Stimulated activated CD4-positive, alpha-beta T cell treated with anti-CD3 and anti-CD28 coated beads, Interleukin-4, amount 100 ng/mL, for 48 hours (primary cell): Measurements from ENCODE around the gene CBLIF.
"Not testable (repeated sequence)": the region's sequence is repeated elsewhere in the genome, so short reads cannot be mapped to it uniquely, and the experiment has no call there.

ENCODE experiments used
- DNase-seq, 2 donors: peaks; one replicate each; pipeline ENCODE4 v3.0.0-alpha.2; 2020; ENCODE audit warnings: low read depth in 2 of 2

Gene CBLIF

DNA sequence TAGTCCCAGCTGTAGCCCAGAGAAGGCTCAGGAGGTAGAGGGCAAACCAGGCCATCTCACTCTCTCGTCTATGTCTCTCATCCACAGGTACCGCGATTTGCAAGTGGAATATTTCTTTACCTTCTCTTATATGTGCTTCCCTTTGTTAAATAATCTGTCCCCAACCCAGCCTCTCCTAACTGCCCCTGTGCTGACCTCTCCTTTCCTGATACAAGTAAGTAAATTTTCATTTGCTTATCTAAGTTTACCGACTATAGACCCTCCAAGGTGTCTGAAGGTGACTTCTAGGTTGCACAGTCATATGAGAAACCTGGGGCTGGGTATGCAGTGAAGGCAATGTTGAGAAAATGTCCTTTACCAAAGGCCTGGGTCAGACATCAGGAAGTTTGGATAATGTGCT, at the start of gene CBLIF:
Gene CBLIF (minus strand): TSS at position 101 of the 400 bp plus-strand sequence. CDS start 46 bp downstream, at position 55.
- DNase-seq = no peak

DNA sequence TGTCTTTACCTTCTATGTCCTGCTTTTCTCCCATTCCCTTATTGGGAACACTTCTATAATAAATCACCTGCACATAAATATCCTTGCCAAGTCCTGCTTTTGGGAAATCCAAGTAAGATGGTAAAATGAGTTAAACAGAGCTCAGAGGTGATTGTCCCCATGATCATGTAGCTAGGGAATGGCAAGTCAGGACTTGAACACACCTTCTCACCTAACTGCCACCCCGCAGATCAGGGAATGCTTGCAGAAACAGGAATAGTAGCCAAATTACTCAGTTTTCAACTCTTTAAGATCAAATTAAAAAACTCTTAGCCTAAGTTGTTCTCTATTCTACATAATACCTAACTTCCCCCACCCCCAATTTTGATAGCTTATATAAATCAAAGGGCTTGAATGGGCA, 49.3 kb upstream of the CBLIF start:
- no peak for DNase-seq

DNA sequence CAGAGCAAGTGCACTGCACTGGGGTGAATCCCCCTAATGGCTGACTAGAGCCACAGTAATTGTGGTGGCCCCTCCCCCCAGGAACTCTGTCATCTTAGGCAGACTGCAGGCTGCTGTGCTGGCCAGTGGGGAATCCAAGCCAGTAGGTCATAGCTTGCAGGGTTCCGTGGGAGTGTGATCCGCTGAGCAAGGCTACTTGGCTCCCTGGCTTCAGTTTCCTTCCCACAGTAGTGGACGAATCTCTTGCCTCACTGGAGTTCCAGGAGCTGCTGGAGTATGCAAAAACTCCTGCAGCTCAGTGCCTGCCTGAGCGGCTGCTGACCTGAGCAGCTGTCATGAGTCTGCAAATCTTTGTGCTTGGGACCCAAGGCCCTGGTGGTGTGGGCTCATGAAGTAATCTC, 46.5 kb upstream of the CBLIF start:
- DNase-seq = no peak

DNA sequence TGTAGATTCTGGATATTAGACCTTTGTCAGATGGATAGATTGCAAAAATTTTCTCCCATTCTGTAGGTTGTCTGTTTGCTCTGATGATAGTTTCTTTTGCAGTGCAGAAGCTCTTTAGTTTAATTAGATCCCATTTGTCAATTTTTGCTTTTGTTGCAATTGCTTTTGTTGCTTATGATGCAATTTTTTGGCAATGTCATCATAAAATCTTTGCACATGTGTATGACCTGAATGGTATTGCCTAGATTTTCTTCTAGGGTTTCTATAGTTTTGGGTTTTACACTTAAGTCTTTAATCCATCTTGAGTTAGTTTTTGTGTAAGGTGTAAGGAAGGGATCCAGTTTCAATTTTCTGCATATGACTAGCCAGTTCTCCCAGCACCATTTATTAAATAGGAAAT, 41.9 kb upstream of the CBLIF start:
- DNase-seq = not testable (repeated sequence)

DNA sequence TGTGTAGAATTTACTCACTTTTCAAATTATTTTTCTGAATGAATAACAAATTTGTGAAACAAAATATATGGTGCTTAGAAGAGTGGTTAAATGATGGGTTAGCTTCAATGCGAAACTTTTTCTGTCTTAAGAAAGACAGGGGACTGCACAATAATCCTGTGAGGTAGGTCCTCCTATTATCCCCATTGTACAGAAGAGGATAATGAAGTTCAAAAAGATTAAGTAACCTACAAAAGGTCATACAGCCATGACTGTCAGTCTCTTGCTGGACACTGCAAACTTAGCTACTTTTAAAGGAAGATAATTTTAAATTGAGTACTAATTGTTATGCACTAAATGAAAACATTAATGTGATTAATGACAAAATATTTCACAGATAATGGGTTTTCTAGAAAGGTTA, 38.3 kb upstream of the CBLIF start:
- no peak for DNase-seq

DNA sequence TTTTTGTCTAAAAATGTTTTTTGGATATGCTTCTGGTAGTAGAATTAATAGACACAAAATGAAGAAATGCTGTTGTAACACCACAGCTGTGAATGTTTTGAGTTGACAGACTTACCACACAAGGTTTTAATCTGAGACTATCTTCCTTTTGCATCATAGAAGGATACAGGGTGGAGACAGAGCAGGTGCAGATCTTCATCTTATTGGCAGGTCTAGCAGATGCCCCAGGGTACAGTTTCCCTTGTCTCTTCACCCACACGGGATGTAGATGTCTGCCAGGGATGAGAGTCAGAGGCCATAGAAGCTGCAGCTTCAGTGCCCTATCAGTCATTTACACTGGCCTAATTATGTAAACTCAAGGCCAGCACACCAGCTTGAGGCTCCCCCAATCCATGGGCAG, 34.3 kb upstream of the CBLIF start:
- no peak for DNase-seq

DNA sequence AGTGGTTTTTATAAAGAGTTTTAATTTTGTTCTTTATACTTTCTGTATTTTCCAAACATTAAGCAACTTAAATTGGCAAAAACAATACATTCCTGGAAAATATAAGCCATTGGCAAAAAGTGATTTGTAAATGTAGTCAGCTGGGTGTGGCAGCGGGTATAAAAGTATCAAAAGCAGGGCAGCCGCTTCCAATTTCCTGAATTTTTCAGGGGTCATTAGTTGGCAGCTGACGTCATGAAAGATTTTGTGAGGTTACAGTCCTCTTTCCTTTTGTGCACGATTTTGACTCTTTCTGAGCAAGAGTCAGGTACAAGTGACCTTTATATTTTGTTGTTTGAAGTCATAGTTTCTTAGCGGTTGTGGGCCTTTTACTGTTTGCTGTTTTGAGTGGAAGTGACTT, 33.3 kb upstream of the CBLIF start, which contains the start of gene OOSP3:
Gene OOSP3 (plus strand): TSS at position 208 of the 400 bp plus-strand sequence. CDS start 27 bp downstream, at position 235.
- DNase-seq = no peak

DNA sequence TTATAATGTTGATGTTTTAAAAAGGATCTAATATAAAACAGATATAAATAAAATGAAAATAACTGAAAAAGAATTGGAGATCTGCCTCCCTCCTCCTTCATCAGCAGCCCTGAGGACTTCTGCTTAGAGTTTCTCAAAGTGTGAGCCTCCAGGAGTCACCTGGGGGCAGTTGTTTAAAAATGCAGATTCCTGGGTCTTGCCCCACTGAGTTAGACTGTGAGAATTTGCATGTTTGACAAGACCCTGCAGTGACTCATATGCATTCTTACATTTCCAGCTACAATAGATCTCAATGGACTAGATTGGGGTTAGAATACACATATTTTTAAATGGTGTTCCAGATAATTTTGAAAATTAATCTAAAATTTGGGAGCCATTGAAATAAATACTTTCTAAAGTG, 32.5 kb upstream of the CBLIF start:
- no peak for DNase-seq

DNA sequence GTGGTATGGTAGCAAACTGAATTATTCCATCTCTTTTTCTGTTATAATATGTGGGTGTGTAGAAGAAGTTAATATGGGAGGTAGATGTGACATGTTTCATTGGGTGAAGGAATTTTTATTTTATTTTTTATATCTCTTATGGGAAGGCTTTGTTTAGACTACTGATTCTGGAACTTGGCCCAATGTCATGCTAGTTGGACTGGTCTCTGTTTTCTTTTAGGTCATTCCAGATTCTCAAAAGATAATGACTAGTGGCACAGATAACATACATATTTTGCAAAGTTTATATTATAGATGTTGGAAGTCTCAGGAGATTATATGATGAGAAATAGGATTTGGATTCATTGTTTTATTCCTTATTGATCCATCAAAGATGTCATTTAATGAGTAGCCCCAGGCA, 32.0 kb upstream of the CBLIF start:
- DNase-seq = no peak

DNA sequence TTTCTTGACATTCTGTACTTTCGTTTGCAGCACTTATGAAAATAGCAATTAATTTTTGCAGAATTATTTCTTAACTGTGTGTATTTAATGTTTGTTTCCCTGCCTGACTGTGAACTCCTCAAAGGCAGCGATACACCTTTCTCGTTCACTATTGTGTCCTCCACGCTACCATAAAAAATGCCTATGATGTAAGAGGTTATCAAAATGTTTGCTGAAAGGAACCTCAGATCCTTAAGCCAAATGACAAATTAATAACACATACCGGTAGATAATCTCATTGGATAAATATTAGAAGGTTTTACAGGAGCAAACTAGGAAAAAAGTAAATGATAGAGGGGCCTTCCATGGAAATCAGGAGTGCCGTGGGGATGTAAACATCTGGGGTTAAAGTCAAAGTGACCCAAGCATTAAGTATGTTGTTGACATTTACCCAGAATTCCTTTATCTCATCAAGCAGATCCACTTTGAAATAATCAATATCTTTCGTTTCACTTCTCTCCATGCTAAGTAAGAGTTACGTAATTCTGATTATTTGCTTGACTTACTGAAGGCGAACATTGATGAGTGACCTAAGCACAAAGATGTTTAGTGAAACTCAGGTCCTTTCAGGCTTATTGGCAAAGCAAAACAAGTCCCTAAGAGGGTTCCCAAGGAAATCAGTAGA, 30.7 kb upstream of the CBLIF start:
- no peak for DNase-seq

DNA sequence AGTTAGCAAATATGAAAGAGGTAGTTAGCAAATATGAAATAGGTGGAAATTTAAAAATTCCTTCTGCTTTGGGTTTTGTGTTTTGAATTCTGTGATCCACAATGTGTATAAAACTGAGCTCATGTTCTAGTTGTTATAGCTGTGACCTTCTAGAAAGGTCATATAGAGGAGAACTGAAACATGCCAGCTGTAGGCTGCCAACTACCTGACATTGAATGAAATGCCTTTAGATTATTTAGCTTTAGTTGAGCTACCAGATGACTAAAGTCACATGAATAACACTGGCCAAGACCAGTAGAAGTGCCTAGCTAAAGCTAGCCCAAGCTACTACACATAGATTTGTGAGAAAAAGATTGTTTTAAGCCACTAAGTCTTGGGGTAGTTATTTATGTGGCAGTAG, 26.8 kb upstream of the CBLIF start:
- no peak for DNase-seq

DNA sequence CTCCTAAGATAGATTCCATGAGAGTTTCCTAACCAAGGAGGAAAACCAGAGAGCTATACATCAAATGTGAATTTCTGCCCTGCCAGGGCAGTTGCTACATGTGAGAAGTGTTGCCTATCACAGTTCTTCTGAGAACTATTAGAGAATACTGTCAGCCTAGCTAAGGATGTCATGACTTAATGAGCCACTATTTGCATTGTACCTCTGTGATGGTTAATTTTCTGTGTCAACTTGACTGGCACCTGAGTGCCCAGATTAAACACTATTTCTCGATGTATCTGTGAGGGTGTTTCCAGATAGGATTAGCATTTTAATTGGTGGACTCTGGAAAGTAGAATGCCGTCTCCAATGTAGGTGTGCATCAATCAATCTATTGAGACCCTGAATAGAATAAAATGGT, 22.6 kb upstream of the CBLIF start:
- no peak for DNase-seq

DNA sequence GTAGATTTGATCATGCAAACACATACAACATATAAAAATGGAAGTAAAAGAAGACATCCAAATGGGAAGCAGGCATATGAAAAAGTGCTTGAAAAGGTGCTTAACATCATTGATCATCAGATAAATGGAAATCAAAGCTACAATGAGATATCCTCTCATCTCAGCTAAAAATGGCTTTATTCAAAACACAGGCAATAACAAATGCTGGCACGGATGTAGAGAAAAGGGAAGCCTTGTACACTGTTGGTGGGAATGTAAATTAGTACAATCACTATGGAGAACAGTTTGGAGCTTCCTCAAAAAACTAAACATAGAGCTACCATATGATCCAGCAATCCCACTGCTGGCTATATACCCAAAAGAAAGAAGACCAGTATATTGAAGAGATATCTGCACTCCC, 21.5 kb upstream of the CBLIF start:
- no peak for DNase-seq

DNA sequence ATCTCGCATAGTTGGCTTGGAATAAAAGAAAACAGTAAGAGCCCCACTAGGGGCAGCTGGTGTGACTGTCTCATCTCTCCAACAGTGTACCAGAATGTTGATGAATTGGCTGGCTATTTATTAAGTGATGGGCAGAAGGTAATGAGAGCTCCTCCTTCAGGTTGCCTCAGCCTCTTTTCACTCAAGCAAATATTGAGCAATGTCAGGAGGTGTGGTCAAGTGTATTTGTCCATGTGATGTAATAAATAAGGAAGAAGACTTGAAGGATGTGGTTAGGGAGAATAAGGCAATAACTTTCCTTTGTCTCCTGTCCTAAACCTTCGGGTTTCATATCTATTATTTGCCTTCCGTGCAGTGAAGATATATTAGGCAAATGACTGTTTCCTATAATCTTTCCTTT, 21.1 kb upstream of the CBLIF start, which contains the start of gene TCN1:
Gene TCN1 (minus strand): TSS at position 91 of the 400 bp plus-strand sequence. CDS start 17 bp downstream, at position 74.
- no peak for DNase-seq

DNA sequence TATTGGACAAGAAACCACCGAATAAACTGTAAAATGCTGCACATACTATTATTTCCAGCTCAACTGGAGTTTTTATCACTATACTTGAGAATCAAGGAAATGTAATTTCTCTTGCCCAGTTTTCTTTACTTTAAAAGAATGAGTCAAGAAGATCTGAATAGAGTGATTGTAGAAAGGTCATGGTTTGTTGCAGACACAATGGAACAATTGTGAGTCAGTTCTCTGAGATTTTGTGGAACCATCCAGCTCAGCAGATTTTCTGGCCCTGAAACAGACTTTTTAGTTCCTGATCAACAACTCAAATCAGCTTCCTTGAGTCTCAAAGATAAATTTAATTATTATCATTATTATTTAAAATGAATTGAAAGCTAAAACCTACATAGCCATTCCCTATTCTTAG, 19.7 kb upstream of the CBLIF start:
- no peak for DNase-seq

DNA sequence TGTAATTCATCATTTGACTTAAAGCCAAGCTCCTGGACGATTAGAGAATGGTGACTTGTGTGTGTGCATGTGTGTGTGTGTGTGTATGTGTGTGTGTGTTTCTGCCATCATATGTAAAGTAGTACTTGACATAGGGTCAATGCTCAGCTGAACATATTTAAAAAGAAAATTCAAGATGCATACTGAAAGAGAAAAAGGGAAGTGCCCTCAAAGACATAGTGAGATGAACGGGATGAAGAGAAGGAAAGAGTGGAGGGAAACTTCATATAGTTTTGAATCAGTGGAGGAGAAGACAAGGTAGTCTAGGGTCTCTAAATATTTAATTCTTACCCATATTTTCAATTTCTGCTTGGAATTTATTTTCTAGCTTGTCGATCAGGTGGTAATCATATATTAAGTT, 17.0 kb upstream of the CBLIF start:
- no peak for DNase-seq

DNA sequence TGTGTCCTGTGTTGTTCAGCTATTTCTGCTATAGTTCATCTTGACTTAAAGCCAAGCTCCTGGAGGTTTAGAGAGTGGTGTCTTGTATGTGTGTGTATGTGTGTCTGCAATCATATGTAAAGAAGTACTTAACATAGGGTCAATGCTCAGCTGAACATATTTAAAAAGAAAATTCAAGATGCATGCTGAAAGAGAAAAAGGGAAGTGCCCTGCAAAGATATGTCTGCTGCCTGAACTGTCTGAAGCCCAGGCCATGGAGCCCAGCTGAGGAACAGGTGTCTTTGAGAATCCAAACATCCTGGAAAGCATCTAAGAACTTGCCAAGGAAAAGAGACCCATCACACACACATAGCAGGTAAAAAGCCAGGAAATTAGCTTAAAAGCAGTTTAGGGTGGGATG, 14.4 kb upstream of the CBLIF start:
- no peak for DNase-seq

DNA sequence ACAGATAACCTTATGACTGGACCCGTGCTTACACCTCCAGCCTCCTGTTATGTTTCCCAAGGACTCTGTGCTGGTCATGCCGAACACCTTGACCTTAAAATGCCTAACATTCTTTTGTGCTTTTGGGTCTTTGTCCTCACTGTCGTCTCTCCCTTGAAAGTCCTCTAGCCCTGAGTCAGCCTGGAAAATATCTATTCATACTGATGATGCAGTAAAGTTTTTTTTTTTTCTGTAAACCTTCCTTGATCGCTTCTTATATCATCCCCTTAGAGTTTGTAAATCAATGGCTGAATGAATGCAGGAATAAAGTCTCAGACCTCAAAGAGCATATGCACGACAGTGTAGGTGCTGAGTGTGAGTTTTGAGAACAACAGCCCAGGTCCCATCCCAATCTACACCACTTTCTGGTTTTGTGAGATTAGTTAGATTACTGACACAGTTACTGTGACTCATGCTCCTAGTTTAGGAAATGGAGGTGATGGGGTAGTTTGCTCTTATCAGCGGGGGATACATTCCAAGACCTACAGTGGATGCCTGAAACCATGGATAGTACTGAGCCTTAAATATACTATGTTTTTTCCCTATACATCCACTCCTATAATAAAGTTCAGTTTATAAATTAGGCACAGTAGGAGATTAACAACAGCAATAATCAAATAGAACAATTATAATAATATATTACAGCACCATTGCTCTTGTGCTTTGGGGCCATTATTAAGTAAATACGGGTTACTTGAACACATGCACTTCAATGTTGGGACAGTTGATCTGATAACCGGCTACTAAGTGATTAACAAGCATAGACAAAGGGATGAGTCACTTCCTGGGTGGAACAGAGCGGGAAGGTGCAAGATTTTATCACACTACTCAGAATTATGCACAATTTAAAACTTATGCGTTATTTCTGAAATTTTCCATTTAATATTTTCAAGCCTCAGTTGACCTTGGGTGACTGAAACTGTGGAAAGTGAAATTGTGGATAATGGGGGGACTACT, 12.4 kb upstream of the CBLIF start:
- no peak for DNase-seq

DNA sequence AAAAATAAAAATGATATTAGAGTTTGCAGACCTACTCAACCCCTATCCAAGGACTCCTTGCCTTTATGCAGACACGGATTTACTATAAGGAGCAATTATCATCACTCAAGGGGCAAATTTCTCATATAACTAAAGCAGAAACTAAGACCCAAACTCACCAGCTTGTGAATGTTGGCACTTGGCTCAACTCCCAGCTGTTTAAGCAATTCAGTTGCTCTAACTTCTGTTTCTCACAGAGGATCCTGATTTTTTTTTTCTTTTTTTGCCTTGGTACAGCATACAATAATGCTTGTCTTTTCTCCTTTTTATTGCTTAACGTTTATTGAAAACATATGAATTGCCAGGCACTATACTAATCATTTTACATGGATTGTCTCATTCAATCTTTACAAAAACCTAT, 9.6 kb upstream of the CBLIF start:
- no peak for DNase-seq

DNA sequence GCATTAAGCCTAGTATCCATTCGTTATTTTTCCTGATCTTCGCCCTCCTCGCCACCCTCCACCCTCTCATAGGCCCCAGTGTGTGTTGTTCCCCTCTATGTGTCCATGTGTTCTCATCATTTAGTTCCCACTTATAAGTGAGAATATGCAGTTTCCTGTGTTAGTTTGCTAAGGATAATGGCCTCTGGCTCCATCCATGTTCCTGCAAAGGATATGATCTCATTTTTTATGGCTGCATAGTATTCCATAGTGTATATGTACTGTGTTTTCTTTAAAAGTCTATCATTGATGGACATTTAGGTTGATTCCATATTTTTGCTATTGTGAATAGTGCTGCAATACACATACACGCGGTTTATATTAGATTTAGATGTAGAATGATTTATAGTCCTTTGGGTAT, 6.1 kb upstream of the CBLIF start:
- not testable (repeated sequence) for DNase-seq

DNA sequence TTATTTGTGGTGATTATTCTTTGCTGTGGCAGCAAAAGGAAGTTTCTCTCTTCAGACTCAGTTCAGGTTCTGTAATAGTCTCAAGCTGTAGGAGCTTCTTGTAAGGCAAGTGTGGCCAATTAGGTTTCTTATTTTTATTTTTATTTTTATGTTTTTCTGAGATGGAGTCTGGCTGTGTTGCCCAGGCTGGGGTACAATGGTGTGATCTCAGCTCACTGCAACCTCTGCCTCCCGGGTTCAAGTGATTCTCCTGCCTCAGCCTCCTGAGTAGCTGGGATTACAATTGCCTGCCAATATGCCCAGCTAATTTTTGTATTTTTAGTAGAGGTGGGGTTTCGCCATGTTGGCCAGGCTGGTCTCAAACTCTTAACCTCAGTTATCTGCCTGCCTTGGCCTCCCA, 4.3 kb upstream of the CBLIF start:
- not testable (repeated sequence) for DNase-seq

DNA sequence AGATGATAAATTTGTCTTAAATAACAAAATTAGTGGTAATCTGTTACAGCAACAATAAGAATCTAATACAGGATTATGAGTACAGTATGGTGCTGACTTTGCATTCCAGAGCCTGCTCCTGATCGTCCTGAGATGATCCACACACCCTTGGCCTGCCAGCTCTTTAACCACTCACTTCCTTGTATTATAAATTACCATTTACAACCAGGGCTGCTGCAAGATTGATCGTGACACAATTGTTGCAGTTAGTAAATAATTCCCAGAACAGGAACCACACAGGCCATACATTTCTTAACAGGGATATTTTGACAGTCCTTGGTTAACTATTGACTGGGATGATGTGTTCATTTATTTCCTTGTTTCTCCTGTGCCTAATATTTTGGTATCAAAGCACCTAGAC, 3.8 kb upstream of the CBLIF start:
- DNase-seq = no peak

DNA sequence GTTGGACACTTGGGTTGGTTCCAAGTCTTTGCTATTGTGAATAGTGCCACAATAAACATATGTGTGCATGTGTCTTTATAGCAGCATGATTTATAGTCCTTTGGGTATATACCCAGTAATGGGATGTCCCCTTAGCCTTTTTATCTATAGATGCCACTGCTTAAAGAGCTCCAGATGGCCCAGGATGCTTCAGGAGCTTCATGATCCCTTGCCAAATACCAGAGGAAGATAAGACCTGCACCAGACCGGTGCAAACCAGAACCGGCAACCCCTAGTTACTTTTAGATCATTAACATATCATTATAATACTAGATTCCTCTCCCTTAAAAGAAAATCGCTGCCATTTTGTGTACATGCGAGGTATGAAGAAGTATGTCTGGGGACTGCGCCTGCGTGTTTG, 3.1 kb upstream of the CBLIF start:
- DNase-seq = not testable (repeated sequence)
